AG09319 (cell line): ENCODE measurements around the gene GPM6B.

Experiments used
- DNase-seq: peaks from one replicate; pipeline ENCODE4 v3.0.0-alpha.2; 2010; ENCODE audit warnings: low read depth; ENCODE audit errors: extremely low read depth
- TF ChIP-seq, protein P1 (sequence below): IDR thresholded peaks from 2 replicates; pipeline ENCODE4 v1.5.1; 2011; ENCODE audit warnings: low read depth, mild to moderate bottlenecking, inconsistent platforms, low read length, moderate library complexity

Gene GPM6B, protein sequence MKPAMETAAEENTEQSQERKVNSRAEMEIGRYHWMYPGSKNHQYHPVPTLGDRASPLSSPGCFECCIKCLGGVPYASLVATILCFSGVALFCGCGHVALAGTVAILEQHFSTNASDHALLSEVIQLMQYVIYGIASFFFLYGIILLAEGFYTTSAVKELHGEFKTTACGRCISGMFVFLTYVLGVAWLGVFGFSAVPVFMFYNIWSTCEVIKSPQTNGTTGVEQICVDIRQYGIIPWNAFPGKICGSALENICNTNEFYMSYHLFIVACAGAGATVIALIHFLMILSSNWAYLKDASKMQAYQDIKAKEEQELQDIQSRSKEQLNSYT

DNA sequence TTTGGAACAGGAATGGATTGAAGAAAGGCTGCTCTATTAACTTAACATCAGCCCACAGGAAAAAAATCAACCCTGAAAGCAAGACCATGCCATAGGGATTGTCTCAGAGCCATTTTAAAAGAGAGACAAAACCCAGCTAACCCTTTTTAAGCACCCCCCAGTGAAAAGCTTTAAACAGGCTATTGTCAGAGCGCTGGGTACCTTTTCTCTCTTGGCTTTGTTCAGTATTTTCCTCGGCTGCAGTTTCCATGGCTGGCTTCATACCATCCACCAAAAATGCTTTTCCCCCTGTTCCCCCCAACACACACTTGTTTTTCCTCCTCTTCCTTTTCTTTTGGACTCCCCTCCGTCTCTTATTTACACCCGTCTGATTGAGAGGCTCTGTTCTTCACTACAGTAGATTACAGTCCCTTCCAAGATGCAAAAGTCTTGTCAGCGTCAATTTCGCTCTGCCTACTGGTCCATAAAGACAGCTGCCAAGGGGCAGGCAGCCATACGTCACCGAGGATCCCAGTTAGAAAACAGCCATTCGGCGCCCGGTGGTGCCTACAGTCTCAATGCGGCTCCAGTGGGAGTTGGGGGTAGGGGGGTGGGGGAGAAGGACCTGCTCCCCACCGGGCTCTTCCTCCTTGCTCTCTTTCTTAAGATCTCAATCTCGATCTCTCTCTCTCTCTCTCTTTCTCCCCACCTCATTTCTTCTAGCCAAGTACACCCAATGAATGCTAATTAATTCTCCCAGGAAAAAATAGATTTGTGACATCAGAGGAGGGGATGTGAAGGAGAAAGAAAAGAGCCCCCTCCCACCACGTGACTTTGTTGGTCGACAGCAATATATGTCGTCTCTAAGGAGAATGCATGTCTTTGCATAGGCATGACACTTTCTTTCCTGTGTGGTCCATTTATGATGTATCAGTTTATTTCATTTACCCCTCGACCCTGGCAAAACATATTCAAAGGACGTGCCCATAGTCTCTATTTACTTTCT, at the start of gene GPM6B:
Gene GPM6B (minus strand): TSS at position 451 of the 985 bp plus-strand sequence. CDS start 189 bp downstream, at position 262.
- TF ChIP-seq, protein P1, sequence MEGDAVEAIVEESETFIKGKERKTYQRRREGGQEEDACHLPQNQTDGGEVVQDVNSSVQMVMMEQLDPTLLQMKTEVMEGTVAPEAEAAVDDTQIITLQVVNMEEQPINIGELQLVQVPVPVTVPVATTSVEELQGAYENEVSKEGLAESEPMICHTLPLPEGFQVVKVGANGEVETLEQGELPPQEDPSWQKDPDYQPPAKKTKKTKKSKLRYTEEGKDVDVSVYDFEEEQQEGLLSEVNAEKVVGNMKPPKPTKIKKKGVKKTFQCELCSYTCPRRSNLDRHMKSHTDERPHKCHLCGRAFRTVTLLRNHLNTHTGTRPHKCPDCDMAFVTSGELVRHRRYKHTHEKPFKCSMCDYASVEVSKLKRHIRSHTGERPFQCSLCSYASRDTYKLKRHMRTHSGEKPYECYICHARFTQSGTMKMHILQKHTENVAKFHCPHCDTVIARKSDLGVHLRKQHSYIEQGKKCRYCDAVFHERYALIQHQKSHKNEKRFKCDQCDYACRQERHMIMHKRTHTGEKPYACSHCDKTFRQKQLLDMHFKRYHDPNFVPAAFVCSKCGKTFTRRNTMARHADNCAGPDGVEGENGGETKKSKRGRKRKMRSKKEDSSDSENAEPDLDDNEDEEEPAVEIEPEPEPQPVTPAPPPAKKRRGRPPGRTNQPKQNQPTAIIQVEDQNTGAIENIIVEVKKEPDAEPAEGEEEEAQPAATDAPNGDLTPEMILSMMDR, result no peak
- no peak for DNase-seq

DNA sequence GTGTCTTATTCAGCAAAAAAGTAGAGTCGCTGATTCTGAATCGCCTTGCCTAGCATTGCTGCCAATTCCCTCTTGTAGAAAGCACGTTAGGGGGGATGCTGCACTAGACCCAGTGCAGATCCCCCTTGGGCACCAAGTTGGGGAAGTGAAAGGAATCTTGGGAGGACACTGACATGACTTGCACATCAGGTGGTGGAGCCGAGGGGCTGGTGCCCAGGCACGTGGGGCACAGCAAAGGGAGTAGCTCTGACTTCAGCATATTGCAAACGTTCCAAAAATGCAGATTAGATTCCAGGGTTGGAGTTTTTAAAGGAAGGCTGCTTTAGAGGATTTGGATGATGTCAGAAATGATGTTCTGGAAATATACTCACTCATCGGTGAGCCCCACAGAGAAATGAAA, 47.4 kb upstream of the GPM6B start:
- TF ChIP-seq, protein P1, result no peak
- no peak for DNase-seq

DNA sequence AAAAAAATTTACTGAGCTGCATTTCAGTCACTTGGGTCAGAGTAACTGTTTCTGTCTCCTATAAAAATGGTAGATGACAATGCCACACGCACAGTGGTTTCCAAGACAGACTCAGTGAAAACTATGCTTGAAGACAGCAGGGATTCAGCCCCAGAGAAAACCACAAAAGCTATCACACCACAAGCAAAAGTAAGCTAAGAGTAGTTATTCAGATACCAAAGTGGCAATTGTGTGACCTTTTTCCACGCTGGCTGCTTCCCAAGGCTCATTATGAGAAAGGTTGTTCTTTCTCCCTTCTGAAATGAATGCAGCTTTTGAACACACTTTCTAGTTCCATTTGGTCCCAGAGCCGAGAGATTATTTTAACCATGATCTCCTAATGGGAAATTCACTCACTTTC, 46.4 kb upstream of the GPM6B start:
- DNase-seq, result no peak
- TF ChIP-seq, protein P1, result no peak

DNA sequence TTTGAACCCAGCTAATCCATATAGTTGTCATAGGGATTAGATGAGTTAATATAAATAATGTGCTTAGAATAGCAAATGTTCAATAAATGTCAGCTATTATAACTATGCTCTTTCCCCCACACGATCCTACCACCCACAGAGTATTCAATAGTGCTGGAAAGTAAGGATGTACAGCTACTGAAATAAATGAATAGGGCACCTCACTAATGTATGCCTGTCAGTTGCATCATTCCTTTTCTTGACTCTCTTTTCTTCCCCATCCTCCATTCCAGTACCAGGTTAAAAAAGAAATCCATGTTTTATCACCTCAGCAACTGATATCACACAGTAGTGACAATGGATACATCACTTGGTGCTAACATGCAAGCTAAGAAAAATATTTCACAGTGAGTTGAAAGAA, 42.8 kb upstream of the GPM6B start:
- no peak for DNase-seq
- TF ChIP-seq, protein P1, result no peak

DNA sequence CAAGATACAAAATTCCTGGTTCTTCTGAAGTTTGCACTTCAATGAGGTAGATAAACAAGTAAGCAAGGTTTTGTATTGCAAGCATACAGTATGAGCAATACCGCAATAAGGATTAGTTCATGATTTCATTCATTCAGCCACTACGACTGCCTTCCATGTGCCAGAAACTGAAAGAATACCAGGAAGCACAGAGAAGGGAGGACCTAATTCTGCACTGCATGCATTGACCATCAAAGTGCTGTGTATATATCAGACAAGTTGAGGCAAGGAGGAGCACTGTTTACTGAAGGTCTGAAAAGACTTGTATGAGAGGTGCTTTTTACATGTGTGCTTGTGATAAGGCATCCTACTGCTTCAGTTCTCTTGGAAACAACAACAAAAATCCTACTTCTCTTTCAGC, 40.9 kb upstream of the GPM6B start:
- DNase-seq, result no peak
- TF ChIP-seq, protein P1, result no peak

DNA sequence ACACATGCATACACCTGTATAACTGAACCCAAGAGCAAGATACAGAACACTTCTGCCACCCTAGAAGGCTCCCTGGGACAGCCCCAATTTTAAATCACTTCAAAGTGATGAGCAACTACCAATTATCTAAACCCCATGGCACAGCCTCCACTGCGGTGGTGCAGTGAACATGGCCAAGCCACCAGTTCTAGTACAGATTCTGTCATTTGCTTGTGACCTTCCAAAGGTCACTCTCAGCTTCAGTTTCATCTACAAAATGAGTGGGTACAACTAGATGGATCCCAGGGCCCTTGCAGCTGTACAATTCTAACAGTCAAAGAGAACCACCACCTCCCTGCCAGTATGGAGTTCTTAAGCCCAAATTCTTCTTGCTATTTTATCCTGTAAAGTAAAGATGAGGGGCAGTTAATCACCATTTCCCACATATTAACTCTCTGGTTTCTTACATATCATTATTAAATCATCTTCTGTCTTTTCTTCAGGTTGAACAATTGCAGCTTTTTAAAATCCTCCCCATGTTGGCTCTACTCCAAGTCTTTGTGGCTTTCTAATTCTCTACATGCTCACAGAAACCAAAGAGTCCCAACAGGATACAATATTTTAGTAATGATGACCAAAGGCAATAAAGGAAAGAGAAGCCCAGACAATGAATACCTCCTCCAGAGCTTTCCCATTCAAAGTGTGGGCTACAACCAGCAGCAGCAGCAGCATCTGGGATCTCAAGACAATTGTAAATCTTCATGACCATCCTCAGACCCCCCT, 39.0 kb upstream of the GPM6B start:
- DNase-seq, result no peak
- TF ChIP-seq, protein P1, result no peak
